HG03521 (cell line): Measurements from ENCODE around the gene KRR1.
"Not testable (repeated sequence)": the region's sequence is repeated elsewhere in the genome, so short reads cannot be mapped to it uniquely, and the experiment has no call there.

Source experiments
- ATAC-seq: cut with Tn5 transposase; IDR thresholded peaks from one replicate; pipeline ENCODE4 v1.9.1; 2021; ENCODE audit warnings: mild to moderate bottlenecking, moderate library complexity; ENCODE audit not compliant: unreplicated experiment

The KRR1 gene

DNA sequence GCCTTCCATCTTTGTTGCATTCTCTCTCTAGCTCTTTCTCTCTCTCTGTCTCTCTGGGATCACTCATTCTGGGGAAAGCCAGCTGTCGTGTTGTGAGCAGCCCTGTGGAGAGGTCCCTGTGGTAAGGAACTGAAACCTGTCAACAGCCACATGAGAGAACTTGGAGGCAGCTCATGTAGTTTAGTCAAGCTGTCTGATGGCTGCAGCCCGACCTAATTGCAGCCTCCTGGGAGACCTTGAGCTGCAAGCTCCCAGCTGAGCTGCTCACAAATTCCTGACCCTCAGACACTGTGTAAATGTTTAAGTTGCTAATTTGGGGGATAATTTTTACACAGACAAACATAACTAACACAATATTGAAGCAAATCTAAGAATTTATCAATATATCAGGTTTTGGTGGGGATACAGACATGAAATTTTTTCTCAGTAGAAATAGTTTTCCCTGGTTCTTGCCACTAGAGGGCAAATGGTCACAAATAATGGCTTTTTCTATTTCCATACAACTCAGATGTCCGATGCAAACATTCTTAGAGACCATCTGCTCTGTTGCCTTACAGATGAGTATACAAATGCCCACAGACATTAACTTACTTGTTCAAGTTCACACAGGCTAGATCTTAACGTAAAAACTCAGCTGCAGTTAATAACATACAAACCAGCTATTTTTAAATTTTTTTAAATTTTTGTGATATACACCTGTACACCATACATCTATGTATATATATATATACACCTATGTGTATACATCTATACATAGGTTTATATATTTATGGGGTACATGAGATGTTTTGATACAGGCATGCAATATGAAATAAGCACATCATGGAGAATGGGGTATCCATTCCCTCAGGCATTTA, 15.5 kb upstream of the KRR1 start:
- ATAC-seq, result peak; percentile 90

DNA sequence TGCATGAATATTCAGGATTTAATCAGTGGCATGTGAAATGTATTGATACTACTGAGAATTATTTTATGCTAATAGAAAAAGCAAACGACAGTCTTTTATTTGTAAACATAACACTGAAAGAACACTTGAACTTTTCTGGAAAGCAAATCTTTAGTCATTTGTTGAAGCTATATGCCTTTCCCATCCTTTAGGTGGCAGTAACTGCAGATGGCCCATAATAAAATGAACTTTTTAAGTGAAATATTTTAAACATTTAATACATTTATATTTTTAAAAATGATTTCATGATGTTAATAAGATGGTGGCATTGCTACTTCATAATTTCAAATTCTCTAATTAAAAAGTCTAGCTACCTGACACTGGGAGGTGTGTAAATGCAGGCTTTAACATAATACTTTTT, 13.9 kb upstream of the KRR1 start:
- no peak for ATAC-seq

DNA sequence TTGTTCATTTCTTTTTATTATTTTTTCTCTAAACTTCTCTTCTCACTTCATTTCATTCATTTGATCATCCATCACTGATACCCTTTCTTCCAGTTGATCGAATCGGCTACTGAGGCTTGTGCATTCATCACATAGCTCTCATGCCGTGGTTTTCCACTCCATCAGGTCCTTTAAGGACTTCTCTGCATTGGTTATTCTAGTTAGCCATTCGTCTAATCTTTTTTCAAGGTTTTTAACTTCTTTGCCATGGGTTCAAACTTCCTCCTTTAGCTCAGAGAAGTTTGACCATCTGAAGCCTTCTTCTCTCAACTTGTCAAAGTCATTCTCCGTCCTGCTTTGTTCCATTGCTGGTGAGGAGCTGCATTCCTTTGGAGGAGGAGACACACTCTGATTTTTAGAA, 10.7 kb upstream of the KRR1 start:
- not testable (repeated sequence) for ATAC-seq

DNA sequence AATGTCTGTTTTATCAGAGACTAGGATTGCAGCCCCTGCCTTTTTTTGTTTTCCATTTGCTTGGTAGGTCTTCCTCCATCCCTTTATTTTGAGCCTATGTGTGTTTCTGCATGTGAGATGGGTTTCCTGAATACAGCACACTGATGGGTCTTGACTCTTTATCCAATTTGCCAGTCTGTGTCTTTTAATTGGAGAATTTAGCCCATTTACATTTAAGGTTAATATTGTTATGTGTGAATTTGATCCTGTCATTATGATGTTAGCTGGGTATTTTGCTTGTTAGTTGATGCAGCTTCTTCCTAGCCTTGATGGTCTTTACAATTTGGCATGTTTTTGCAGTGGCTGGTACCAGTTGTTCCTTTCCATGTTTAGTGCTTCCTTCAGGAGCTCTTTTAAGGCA, 9.8 kb upstream of the KRR1 start:
- ATAC-seq, result not testable (repeated sequence)

DNA sequence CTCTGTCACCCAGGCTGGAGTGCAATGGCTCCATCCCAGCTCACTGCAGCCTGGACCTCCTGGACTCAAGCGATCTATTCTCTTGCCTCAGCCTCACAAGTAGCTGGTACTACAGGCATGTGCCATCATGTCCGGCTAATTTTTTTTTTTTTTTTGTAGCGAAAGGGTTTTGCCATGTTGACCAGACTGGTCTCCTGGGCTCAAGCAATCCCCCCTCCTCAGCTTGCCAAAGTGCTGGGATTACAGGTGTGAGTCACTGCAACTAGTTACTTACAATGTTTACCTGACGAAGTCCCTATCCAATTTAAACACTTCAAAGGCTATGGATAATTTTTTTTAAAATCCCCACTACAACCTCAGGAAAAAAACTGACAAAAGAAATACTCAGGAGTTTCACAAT, 1.8 kb downstream of the KRR1 start:
- no peak for ATAC-seq

DNA sequence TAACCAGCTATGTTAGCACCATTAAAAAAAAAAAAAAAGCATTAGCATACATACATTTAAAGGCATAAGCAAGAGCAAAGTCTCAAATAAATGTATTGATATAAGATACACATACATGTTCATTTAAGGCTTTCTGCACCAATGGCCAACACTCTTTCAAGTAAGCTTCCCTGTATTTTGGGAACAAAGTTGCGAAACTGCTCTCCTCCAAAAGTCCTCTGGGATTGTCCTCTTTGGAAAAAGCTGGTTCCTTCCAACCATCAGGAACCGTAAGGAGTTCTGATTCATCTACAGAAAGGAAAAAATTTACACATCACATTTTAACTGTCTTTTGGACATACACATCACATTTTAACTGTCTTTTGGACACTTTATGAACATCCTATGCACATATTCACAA, 3.2 kb downstream of the KRR1 start:
- ATAC-seq, result no peak

DNA sequence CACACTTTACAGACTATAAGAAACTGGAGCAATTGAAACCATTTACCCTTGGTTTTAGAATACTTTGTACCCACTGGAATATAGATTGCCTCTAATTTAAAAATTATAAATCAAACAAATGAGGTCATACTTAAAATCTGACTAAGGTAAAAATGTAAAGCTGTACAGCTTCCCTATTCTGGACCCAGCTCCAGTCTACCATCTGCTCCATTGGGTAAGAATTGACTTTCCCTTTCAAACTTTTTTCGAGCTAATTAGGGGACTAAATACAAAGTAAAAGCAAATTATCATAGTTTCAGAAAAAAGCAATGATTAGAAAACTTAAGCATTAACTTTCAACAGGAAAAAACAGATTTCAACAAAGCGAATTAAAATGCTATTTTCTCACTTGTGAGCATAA, 4.3 kb downstream of the KRR1 start:
- no peak for ATAC-seq

DNA sequence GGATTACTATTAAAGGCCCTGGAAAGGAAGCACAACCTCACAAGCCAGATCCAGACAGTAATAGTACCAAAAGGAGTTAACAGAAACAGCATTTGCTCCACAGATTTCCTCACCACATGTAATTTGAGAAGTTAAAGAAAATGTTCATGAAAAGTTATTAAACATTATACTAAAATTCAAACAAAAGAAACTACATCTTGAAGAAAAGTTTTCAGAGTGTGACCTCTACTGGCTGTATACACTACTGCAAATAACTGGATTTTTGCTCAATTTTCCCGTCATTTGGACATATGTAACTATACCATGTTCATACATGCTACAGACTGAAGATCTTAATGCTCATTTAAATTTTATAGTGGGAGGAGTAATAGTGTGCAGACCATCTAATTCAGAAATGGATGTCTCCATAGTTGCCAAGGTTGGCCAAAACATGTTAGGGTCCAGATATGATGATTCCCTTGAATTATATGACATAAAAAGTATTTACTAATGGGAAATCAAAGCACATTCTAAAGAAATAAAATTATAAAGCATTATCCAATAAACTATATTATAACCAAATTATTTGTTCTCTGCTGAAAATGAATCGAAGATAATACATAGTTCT, 5.6 kb downstream of the KRR1 start:
- peak; percentile 41 for ATAC-seq

DNA sequence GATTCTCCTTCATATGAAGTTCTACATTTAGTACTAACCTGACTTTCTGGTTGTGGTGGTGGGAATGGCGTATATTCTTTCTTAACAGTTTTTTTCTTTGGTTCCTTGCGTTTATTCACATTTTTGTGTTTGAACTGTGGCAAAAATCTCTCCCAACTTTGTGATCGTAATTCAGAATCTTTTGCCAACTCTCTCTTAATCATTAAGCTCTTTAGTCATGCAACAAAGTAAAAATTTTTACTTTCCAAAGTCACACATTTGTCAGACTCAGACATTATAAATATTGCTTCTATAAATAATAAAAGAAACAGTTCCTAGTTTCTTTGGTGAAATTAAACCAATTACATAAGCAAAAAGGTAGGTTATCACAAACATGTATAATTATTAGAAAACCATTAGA, 7.5 kb downstream of the KRR1 start:
- no peak for ATAC-seq

DNA sequence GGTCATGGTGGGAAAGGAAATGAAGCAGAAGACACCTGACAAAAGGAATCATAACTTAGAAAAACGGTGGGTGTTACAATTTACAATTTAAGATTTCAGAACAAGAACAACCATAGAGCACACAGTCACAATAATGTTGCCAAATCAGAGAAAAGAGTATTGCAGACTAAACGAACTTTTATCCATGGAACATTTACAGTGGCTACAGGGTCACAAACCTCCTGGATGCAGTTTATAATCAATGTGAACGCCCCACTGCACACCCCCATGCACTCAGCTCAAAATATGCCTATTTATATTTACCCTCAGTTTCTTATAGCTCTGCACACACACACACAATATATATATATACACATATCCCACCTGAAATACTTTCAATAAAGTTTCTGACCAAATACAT, 8.0 kb downstream of the KRR1 start:
- no peak for ATAC-seq

DNA sequence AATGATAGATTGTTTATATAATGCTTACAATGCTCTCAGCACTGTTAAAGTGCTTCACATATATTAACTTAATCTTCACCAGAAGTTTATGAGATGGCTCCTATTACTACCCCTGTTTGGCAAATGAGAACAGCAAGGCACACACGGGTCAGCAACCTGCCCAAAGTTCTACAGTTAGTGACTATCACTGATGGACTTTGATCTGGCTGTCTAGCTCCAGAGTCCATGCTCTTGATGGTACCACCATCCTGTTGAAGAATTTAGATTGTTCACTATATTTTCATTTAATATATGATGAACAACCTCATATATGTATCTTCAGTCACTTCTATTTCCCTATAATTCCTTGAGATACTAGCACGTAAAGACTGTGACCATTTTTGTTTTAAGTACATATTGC, 20.2 kb downstream of the KRR1 start:
- ATAC-seq, result no peak

DNA sequence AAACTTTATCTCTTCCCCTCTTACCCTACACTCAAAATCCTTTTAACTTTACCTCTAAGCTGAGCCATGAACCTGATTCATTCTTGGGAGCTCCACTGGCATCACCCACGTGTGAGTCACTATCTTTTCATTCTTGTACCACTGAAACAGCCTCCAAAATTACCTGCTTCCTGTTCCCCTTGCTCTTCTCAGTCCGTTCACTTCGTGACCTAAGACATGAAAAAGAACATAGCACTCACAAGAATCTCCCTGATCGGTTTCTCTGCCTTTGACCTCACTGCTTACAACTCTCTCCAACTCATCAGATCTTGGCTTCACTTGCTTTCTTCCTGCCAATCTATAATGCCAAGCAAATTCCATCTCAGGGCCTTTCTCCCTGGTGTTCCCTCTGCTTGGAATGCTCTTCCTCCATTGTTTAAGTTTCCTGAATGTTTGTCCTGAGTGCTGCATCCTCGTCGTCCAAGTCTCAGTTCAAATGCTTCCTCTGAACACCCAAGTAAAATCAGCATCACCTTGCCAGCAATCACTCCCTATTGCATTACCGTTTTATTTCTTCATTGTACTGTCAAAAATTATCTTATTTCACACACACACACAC, 21.7 kb downstream of the KRR1 start:
- ATAC-seq, result no peak

DNA sequence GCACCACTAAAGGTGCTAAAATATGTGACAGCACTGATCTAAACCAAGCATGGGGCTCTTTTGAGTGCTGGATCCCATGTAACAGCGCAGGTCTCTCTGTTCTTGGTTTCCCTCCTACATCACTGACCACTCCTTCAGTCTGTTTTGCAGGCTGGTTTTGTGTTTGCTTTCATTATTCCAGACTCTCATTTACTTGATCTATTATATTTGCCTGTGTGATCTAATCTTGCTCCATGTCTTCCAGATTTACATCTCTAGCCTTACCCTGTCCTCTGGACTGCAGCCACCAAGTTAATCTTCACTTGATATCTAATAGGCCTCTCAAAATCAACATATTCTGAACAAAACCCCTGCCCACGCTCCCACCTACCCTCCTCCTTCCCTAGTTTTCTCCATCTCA, 22.2 kb downstream of the KRR1 start:
- no peak for ATAC-seq

DNA sequence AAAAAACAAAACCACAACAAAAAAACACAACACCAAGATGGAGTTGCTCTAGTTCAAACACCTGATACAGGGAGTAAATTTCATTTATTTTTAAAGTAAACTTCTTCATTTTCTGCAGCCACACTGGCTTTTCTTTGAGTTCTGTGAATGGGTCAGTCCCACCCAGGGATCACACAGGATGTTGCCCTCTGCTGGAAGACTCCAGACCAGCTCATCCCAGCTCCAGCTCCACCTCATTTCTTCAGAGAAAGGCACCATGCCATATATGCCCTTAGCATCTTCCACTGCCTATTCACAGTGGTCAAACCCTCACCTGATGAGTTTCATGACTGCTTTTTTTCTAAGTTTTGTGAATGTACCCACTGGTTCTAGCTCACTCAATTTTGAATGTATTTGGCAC, 22.9 kb downstream of the KRR1 start:
- no peak for ATAC-seq

DNA sequence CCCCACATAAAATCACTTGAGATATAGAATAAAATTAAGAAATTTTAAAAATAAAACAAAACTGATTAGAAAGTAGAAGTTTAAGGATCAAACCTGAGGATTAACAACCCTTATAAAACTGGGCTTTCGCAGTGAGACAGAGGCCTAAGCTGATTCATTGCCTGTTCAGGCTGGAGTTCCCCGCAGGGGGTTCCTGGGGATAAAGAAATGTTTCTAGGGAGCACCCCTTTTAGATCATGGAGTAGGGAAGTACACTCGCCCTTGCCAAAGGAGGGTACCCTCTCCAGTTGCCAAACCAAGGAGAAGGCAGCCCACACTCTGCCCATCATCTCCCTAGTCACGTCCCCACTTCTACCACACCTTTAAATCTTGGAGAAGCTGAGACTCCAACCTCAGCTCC, 24.1 kb downstream of the KRR1 start:
- ATAC-seq, result no peak

DNA sequence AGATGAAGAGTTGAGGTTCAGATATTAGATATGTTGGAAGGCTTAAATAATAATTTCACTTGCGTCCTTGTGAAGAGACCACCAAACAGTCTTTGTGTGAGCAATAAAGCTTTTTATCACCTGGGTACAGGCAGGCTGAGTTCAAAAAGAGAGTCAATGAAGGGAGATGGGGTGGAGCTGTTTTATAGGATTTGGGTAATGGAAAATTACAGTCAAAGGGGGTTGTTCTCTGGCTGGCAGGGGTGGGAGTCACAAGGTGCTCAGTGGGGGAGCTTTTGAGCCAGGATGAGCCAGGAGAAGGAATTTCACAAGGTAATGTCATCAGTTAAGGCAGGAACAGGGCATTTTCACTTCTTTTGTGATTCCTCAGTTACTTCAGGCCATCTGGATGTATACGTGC, 27.0 kb downstream of the KRR1 start:
- ATAC-seq, result not testable (repeated sequence)

DNA sequence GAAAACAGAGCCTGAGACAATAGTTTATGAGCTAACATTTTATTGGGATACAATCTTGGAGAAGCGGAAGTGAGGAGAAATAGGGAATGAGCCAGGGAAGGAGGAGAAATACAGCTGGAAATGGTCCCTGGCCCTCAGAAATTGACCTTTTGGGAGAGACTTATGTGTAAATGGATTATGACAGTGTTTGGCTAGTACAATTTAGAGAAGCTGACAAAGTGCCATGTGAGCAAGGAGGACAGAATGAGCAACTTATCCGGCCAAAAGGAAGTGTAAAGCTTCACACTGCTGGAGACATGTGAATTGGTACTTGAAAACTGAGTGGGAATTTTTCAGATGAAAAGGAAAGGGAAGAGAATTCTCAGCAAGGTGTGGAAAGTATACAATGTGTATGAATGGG, 28.0 kb downstream of the KRR1 start:
- ATAC-seq, result no peak

DNA sequence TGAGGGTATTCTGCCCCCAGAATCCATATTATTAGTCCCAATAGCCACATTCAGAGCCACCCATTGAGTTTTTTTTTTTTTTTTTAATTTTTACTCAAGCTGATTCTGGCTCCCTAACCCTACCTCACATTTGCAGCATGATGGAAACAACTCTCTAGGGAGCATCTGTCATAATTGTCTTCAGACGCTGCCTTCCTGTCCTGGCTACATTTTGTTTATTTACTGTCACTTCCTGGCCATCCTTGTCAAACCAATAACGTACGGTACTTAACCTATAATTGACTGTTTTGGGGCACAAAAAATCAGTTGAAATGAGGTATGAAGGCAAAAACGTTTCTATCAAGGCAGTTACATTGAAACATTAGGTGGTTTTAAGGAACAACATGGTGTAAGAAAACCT, 28.8 kb downstream of the KRR1 start:
- no peak for ATAC-seq

DNA sequence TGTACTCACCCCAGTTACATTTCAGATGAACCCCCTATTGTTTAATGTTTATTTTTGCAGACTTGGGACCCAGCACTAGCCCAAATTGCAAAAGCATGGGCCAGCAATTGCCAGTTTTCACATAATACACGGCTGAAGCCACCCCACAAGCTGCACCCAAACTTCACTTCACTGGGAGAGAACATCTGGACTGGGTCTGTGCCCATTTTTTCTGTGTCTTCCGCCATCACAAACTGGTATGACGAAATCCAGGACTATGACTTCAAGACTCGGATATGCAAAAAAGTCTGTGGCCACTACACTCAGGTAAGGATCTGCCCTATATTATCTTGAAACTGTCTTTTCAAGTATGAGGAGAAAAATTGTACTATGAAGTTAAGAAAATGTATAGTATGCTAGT, 29.6 kb downstream of the KRR1 start:
- no peak for ATAC-seq

DNA sequence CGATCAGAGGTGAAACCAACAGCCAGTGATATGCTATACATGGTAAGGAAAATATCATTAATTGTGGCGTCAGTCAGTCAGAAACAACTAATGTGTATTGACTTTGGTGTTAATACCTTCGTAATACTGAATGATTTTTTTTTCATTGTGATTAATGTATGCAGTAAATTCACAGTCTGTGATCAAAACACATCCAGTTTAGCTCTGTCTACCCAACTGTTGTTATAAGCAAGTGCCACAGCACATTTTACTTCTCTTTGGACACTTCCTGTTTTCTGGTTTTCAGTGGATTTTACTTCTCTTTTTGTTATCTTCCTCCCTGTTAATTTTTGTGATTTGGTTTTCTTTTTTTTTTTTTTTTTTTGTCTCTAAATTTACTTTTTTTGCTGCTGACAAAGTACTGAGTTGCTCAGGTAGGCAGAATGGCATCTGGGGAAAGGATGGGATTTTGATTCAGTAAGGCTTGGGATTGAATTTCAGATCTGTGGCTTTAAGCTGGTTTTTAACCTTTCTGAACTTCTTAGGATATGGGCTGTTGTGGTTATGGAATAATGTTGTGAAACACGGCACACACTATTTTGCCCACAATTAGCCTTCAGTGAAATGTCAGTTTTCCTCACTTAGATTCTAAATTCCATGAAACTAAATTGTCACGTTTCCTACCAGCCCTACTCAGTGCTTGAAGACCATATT, 30.2 kb downstream of the KRR1 start:
- peak; percentile 15 for ATAC-seq

DNA sequence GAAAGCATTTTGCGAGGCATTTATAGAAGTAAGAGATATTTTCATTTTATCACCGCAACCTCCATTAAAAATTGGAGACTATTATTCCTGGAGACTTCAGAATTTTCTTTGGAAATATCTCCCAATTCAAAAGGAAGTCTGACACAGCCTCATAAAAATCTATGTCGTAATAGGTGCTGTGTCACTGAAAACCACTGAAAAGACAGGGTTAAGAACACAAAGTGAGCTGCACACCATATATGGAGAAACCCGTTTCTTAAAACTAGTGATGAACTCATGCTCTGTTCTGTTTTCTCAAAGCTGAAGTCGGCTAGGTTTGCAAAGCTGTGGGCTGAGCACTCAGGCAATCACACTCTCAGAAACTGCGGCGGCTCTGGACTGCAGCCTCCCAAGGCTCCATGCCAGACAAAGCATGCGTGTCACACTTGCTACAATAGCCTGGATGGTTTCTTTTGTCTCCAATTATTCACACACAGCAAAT, 30.9 kb downstream of the KRR1 start, which contains the start of gene GLIPR1:
TSS of gene GLIPR1 (plus strand) at position 287 of the 481 bp plus-strand sequence. CDS start at position 413, 126 bp downstream.
- peak; percentile 90 for ATAC-seq
